Right kidney (tissue), 1 donor: Measurements from ENCODE around the gene ELF4.
"Not testable (repeated sequence)": the region's sequence is repeated elsewhere in the genome, so short reads cannot be mapped to it uniquely, and the experiment has no call there.

Experiments
- DNase-seq: peaks from one replicate; pipeline ENCODE4 v3.0.0-alpha.2; 2016

The ELF4 gene

DNA sequence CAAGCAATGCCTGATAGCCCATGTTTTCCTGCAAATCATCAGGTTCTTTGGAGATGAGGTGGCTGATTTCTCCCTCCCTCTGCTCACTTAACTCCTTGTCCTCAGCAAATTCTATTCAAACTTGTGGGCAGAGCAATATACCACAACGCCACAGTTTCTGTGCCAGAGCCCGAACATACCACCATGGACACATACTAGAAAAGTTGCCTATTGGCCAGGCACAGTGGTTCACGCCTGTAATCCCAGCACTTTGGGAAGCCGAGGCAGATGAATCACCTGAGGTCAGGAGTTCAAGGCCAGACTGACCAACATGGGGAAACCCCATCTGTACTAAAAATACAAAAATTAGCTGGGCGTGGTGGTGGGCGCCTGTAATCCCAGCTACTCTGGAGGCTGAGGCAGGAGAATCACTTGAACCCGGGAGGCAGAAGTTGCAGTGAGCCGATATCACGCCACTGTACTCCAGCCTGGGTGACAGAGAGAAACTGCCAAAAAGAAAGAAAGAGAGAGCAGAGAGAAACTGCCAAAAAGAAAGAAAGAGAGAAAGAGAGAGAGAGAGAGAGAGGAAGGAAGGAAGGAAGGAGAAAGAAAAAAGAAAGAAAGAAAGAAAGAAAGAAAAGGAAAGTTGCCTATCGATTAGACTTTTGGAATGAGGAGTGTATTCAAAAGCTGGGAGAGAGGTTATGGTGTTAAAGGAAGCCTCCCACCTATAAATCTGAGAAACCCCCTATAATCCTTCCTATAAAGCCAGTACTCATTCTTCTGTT is 5.0 kb upstream of the ELF4 start:
- DNase-seq: not testable (repeated sequence)

DNA sequence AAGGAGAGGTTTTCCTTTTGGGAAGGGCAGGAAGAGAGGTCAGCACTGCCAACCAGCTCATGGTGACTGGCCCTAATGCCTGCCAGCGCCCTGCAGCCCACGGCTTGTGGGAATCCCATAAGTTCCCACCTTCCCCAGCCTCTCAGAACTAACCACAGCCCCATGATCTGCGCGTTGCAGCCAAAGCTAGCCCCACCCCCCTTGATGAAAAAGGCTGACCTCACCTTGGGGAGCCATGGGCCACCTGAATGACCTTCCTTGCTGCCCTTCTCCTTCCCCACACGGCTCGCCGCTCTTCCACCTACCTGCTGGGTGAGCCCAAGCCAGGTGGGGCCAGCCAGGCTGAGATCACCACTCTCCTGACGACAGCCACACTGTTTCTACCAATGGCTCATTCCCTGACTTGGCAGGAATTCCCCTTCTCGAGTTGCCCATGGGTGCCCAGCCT is 3.9 kb upstream of the ELF4 start:
- no peak for DNase-seq

DNA sequence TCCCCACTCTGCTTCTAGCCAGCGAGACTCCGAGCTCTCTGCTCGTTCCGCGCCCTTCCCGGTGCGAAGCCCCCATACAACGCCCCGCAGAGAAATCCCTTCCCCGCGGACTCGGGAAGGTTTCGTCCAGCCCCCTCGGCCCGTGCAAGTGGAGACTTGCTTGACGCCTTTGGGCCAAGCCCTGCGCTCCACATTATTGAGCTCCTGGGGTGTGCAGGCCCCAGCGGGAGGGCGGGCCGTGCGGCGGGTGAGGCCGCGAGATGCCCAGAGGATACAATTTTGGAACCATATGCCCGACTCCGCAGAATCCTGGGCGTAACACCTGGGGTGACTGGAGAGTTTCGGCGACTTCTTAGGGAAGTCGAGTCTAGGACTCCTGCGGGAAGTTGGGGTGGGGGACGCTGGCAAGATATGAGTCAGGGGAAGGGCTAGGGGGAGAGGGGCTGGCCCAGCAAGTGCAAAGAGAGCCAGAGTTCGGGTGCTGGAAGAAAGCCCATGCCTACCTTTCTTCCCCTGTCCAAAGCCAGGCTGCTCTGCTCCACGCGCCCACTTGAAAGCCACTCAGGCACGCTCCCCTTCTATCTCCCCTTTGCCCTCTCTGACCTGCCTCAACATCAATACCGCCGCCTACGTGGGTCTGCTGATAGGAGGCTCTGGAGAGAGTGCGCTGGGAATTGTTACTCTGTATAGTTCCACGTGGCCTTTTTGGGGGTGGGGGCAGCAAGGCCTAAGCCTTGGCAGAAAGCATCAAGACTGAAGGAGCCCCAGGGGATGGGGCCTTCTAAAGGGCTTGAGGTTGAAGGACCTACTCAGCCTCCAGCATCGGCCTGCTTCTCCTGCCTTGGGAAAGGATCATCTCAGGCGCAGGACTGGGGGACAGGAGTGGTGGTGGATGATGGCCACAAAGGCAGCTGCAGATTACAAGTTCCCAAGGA is 1.2 kb upstream of the ELF4 start:
- DNase-seq: no peak

DNA sequence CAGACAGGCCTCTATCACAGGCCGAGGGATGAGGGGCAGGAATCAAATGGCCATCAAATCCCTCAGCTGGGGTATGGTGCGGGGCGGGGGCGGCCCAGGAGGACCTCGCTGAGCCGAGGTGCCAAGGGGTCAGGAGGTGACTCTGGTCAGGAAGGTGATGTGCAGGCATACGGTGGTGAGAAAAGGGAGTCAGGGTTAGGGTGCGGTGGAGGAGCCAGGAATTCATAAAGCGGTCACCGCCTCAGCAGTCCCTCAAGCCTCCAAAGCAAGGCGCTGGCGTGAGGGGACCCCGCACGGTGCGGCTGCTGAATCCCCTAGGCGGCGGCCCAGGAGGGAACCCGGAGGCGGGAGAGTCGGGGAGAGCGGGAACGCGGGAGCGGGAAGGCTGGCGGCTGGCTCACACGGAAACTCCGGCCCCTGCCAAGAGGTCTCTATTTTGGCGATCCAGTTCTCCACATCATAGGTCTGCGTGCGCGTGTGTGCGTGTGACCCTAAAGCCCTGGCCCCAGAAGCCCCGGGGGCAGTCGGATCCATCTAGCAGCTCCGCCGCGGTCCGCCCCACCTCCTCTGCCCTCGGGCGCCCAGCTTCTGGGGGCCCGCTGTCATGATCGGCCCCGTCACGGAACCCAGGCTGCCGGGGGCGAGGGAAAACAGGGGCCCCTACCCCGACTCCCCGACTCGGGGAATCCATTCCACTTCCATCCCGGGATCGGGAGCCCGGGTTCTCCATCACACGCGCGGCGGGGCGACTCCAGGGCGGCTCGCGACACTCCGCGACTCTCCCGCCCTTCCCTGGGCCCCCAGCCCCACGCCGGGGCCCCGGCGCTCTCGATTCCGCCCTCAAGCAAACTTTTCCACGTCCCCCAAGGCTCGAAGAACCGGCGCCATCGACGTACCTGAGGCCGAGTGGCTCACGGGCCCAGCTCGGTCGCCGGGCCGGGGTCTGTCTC is 593 bp downstream of the ELF4 start:
- DNase-seq: peak; percentile 62

DNA sequence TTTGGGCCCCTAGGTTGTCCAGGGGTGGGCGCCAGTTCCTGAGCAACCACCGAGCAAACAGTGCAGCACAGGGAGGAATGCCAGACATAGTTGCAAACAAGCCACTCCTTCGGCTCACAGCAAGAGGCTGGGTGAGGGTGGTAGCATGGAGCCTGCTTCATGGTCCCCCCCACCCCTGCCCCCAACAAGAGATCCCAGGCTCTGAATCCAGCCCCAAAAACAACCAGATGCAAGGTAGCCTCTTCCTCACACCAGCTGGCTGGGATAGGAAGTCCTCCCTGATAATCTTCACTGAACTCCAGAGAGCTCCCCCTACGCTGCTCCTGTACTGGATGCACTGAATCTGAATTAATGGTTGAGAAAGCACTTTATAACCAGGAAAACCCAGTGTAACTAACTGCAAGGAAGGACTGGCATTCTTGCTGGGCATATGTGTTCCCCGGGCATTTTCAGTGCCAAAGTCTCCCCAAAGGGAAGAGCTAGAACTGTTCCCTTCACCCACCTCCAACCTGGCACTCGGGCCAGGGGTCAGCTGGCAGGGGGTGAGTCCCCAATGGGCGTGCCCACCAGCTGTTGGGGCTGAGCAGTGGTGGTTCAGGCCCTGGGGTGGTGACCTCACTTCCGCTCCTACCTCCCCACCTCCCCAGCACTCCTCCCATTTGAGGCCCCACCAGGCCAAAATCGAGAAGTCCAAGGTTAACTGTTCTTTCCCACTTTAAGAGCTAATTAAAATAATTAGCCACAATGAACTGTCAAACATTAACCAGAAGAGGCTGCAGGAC is 1.5 kb downstream of the ELF4 start:
- no peak for DNase-seq

DNA sequence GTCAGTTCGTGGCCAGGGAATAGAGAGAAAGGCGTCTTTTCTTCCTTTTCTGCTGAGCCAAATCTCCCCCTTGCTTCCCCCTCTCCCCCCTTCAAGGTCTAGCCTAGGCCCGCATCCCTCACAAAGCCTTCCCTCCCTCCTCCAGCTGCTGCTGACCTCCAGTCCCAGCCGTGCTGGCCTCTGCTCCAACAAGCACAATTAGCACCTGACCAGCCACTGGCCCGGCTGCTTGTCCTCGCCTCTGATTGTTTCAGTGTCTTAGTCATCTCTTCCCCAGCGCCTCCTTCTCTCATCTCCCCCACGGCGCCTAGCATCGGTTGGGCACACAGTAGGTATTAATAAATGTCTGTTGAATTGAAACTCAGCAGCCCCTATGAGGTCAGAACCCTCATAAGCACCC is 4.2 kb downstream of the ELF4 start:
- DNase-seq: no peak

DNA sequence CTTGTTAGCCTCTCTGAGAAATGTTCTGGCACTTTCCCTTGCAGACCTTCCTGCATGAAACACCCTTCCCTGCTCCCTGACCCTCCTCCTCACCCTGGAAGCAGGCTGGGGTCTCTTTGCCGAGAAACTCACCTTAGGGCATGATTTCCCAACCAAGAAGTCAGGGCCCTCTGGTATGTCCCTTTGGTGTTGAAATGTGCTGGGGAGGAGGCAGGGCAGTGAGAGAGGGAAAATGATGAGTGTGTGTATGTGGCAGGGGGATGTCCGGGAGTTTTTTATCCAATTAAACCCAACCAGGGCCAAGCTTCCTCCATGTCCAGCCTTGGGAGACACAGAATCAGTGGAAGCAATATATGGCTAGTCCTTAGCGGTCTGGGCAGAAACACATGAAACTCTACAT is 5.1 kb downstream of the ELF4 start:
- DNase-seq: no peak

DNA sequence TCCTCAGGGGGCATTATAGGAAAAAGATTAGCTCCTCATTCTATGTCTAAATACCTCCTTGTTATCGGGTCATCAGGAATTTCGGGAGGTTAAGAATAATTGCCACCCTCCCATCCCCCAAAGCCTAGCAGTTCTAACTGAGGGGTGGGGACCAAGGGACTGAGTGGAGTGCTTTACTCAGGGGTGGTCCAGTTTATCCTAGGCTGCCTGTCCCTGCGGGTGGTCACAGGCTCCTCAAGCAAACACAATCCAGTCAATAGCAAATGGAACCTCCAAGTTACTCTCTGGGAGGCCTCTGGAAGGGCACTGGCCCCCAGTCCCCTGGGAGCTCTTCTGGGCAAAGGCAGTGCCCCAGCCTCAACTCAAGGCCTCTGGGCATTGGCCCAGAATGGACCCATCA is 6.7 kb downstream of the ELF4 start:
- DNase-seq: no peak

DNA sequence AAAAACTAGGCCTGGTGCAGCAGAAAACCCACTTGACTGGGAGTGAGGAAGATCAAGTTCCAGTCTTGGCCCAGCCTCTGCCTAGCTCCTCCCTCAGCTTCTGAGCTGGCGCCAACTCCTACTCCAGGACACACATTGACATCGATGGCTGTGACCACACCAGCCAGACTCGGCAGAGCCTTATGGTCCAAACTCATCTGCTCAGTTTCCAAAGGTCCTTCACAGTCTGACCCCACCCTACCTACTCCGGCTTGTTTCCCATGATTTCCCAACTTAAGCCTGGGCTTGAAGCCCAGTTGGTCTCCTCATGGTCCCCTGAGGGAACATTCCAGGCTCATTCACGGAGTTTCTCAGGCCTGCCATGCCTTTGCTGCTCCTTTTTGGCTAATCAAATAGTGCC is 10.1 kb downstream of the ELF4 start:
- no peak for DNase-seq

DNA sequence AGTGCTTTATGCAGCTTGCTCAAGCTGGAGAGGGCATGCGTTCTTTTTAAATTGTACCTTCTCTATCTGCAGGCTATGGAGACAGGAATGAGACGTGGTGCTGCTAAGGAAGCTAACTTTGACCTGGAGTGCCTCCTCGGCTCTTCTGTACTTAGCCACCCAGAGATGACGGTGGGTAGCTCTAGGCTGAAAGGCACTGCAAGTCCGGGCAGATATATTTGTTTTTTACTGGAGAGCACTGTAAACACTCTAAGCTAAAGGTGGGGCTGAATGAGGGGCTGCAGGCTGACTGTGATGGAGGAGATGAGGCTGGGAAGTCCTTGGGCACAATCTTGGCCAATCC is 12.1 kb downstream of the ELF4 start:
- no peak for DNase-seq

DNA sequence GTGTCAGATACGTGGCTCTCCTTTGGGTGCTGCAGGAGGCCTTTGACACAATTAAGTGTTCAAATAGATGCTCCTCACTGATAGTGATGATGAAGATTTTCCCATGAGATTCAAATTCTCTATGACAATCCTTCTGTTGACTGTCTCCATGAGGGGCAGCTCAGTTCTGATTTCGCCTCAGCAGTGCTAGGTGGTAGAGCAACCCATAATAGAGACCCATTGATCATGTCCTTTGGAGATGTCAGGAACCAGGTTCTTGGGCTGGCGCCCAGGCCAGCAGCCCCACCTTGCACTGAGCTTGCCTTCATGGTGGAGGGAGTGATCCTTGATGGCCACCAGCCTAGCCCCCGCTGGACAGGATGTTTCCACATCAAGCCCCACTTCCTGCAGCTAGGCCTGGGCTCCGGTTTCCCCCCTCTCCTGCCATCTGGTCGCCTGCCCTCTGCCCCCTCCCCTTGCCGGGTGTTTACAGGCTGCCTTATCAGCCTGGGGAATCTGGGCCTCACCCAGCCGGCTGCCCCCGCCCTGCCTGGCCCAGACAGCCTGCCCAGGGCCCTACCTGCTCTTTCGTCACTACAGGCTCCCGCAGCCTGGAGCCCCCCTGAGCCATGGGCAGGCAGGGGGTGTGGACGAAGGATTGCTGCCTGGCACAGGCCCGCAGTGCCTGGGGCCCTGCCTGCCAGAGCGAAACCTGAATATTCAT is 12.6 kb downstream of the ELF4 start:
- no peak for DNase-seq

DNA sequence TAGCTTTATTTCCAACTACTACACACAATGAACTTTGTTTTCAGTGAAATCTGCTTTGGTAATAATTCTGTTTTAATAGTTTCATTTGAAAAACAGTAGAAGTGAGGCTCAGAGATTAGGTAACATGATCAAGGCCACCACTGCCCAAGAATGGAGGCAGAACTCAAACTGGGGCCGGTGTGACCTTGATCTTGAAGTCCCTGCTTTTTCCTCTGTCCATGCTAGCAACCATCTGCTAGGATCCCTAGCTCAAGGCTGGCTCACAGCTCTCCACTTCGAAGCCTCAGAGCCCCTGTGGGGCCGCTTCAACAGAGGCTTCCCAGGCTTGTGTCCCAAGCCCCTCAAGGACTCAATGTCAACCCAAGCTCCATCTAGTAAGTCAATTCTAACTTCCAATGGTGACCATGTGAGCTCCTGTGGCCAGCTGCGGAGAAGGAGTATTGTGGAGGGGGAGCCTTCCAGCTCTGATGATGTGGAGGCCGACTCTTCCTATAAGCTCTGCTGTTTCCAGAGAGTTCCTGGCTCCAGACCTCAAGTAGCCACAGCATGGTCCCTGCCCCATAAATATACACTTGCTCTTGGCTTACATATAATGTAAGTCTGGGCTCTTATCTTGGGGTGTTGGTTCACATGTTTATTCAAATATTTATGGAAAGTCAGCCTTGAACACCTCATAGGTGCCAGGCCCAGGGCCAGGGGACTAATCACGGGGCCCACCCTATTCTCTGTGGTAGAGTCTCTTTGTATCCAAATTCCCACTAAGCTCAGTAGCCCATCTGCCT is 14.9 kb downstream of the ELF4 start:
- no peak for DNase-seq

DNA sequence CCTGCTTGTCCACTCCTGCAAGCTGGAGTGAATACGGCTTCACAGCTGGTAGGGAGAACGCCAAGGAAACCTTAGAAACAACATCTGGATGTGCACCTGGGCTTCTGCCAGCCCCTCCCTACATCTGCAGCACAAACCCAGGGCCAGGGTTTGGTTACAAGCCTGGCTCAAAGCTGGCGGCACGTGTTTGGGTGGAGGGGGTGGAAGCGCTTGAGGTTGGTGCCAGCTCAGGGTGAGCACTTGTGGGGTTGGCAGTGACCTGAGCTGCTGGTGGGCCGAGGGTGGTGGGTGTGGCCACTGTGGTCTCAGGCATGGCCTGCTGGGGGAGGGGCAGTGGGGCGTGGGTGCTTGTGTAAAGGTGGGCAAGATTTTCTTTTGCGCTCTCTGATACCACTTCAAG is 15.6 kb downstream of the ELF4 start:
- DNase-seq: no peak

DNA sequence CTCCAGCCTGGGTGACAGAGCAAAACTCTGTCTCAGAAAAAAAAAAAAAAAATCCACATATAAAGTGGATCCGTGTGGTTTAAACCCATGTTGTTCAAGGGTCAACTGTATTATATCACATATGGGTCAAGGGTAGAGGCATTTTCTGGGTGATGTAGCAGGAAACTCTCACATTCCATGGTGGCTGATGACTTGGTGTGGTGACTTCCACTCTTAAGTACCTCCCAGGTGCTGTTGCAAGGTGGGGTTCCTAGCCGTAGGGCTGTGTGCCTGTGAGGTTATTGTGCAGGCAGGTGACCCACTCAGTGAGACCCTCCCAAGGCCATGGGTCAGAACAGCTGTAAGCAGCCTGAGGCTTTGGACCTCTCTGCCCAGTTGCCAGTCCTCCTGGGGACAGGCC is 17.0 kb downstream of the ELF4 start:
- DNase-seq: no peak

DNA sequence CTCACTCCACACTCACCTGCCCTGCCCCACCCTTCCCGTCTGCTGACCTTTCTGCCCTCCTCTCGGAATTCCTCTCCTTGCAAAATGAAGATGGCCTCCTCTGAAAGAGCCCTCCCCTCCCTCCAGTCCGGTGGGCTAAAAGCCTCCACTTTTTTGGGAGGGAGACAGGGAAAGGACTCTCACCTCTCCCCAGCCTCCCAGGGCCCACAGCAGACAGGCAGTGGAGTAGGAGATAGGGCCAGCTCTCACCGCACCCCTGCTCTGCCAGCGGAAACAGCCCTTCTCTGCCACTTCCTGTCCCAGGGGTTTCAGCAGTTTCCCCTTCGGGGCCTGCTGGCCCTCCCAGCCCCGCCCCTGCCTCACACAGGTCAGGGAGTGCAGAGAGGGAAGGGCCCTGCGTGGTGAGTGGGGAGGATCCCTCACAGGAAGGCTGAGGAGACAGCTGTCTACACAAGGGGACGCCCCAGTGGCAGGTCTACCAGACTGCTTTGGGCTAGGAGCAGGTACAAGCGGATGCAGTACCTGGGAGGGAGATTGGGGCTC is 18.2 kb downstream of the ELF4 start:
- DNase-seq: no peak

DNA sequence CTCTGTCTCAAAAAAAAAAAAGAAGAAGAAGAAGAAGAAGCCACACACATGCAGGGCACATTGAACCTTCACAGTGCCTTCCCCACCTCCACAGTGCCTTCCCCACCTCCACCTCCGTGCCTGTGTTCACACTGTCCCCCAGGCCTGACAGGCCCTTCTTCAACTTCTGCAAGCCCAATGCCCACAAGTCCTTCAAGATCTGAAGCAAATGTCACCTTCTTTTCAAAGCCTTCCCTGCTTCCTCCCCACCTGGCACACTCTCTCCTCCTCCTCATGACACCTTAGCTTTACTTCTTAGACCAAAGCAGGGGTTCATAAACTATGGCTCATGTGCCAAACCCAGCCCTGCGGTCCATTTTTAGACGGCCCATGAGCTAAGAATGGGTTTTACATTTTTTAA is 19.9 kb downstream of the ELF4 start:
- DNase-seq: no peak

DNA sequence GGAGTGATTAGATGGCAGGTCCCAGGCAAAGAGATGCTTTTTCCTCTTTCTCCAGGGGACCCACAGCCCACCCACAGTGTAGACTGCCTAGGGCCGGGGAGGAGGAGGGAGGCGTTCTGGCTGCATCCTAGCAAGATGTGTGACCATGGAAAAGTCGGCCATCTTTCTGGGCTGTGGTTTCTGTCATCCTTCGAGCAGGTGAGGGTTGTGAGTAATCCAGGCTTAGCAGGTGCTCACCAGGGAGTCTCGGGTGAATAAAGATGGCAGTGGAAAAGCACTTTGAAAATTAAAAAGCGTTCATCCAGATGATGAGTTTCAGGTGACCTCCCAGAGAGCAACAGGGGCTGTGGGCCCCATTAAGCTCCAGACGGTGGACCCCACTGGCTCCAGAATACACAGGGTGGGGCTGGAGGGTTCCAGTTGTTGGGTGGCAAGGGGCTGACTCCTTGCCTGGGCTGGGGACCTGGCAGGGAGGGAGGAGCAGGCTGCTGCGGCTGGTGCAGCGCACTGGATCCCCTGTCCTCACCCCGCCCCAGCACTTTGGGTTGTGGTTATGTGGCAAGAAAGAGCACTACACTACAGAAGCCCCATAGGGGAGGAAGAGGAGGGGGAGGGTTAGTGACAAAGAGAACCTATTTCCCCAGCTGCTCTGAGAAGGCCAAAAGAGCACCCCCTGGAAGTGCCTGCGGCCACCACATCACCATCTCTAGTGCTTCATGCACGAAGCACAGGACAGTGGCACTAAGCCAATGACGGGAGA is 23.7 kb downstream of the ELF4 start:
- DNase-seq: no peak

DNA sequence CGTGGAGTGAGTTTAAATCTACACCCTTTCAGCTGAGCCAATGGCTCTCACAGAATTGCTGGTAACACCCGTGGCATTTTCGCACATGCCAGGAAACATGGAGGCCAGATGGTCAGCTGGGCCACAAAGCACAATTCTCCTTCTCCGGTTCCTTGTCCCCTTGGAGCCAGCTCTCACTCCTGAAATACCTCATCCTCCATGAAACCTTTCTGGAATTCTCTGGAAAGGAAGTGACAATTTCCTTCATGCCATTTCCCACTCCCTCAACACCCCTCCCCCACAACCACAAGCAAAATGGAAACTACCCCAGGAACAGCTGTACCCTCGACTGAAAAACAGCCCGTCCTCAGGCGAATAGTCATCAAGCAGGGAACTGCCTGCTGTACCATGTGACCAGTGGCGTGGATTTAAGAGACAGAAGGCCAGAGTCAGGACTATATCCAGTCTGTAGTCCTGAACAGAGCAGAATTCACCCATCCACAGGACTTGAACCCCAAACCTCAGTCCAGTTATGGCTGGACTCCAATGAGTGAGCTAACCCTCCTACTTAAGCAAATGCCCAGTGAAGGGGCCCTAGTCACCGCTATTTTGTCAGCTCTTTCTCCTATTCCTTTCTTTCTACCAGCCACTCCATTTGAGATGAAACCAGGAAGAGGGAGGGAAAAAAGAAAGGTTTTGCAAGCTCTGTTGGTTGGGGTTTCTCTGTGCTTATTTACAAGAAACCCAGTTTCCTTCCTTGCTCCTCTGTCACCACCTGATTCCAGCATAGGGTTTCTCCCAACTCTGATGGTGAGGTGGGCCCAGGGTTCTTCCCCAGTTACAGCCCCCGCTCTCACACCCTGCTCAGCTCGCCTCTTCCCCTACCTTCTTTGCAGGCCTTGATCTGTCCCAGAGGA is 24.5 kb downstream of the ELF4 start:
- no peak for DNase-seq
